GM23338 (cell line): Measurements from ENCODE around the gene DCBLD2. TPM values are rescaled to one million over a fixed set of nuclear protein-coding genes. Genes with fewer than 3 reads are reported as not detected.

ENCODE experiments used
- ATAC-seq: fragments of 200-7000 bp; cut with Tn5 transposase; 3 replicates; pipeline ENCODE4 v1.9.1; 2020
- DNase-seq: peaks from one replicate; pipeline ENCODE4 v3.0.0-alpha.2; 2015; ENCODE audit warnings: low spot score
- H2AFZ ChIP-seq: fragments of 200-600 bp; sonication (generic); 2 replicates; pipeline ENCODE4 v1.8.0; 2016; ENCODE audit warnings: antibody characterized with exemption, mild to moderate bottlenecking, moderate library complexity
- H3F3A ChIP-seq: fragments of 200-600 bp; sonication (generic); replicated peaks from 2 replicates; pipeline ENCODE4 v1.8.0; 2017; ENCODE audit warnings: antibody characterized with exemption, mixed run types, low read depth
- H3K27ac ChIP-seq: fragments of 200-600 bp; sonication (generic); 2 replicates; pipeline ENCODE4 v1.6.1; 2016; ENCODE audit warnings: low read depth
- H3K27me3 ChIP-seq: fragments of 200-600 bp; sonication (generic); 2 replicates; pipeline ENCODE4 v1.8.0; 2016; ENCODE audit warnings: mild to moderate bottlenecking, mixed run types, moderate library complexity; ENCODE audit not compliant: insufficient read depth
- H3K36me3 ChIP-seq: fragments of 200-600 bp; sonication (generic); 2 replicates; pipeline ENCODE4 v1.8.0; 2016; ENCODE audit warnings: mild to moderate bottlenecking; ENCODE audit not compliant: insufficient read depth
- H3K4me1 ChIP-seq: fragments of 200-600 bp; sonication (generic); 2 replicates; pipeline ENCODE4 v1.8.0; 2016; ENCODE audit warnings: mild to moderate bottlenecking, moderate library complexity; ENCODE audit not compliant: insufficient read depth
- H3K4me2 ChIP-seq: fragments of 200-600 bp; sonication (generic); 2 replicates; pipeline ENCODE4 v1.7.1; 2017; ENCODE audit warnings: mixed run types
- H3K4me3 ChIP-seq: fragments of 200-600 bp; sonication (generic); 2 replicates; pipeline ENCODE4 v1.6.1; 2016; ENCODE audit warnings: mixed run types
- H3K79me2 ChIP-seq: fragments of 200-600 bp; sonication (generic); replicated peaks from 2 replicates; pipeline ENCODE4 v1.8.0; 2017; ENCODE audit warnings: mild to moderate bottlenecking; ENCODE audit not compliant: insufficient read depth
- H3K9me2 ChIP-seq: fragments of 200-600 bp; sonication (generic); 2 replicates; pipeline ENCODE4 v1.8.0; 2017; ENCODE audit not compliant: insufficient read depth
- H4K20me1 ChIP-seq: fragments of 200-600 bp; sonication (generic); replicated peaks from 2 replicates; pipeline ENCODE4 v1.8.0; 2017; ENCODE audit warnings: mild to moderate bottlenecking; ENCODE audit not compliant: insufficient read depth
- H3K27ac Mint-ChIP-seq: 2 replicates; pipeline ENCODE4 v1.8.0; 2020; ENCODE audit warnings: inconsistent platforms, mild to moderate bottlenecking, moderate library complexity, mixed read lengths
- H3K27me3 Mint-ChIP-seq: 3 replicates; pipeline ENCODE4 v1.8.0; 2022; ENCODE audit warnings: low read depth, mild to moderate bottlenecking, moderate library complexity, mixed read lengths, inconsistent platforms; ENCODE audit not compliant: insufficient read depth, poor library complexity
- H3K36me3 Mint-ChIP-seq: 3 replicates; pipeline ENCODE4 v1.8.0; 2021; ENCODE audit warnings: low read depth, mild to moderate bottlenecking, inconsistent platforms, moderate library complexity, mixed read lengths
- H3K4me1 Mint-ChIP-seq: 3 replicates; pipeline ENCODE4 v1.8.0; 2020; ENCODE audit warnings: mild to moderate bottlenecking, inconsistent platforms, mixed read lengths
- H3K4me3 Mint-ChIP-seq: 3 replicates; pipeline ENCODE4 v1.8.0; 2021; ENCODE audit warnings: moderate library complexity, mild to moderate bottlenecking, inconsistent platforms, mixed read lengths
- H3K9me3 Mint-ChIP-seq: 3 replicates; pipeline ENCODE4 v1.8.0; 2020; ENCODE audit warnings: moderate library complexity, mild to moderate bottlenecking, inconsistent platforms, mixed read lengths
- EZH2phosphoT487 ChIP-seq: fragments of 200-600 bp; sonication (generic); IDR thresholded peaks from one replicate; pipeline ENCODE4 v1.8.1; 2018; ENCODE audit warnings: antibody characterized with exemption; ENCODE audit not compliant: unreplicated experiment
- JUNB ChIP-seq: IDR thresholded peaks from one replicate; pipeline ENCODE4 v1.6.1; 2016; ENCODE audit warnings: antibody characterized with exemption; ENCODE audit not compliant: unreplicated experiment
- NANOG ChIP-seq: IDR thresholded peaks from 2 replicates; pipeline ENCODE4 v1.6.1; 2016; ENCODE audit warnings: antibody characterized with exemption, borderline replicate concordance
- STAT1 ChIP-seq: IDR thresholded peaks from one replicate; pipeline ENCODE4 v1.6.1; 2016; ENCODE audit warnings: antibody characterized with exemption; ENCODE audit not compliant: unreplicated experiment
- ZNF114 ChIP-seq: fragments of 250-450 bp; sonication (Bioruptor Pico); IDR thresholded peaks from 2 replicates; pipeline ENCODE4 v1.5.0; 2020; ENCODE audit warnings: mild to moderate bottlenecking, moderate library complexity
- polyA plus RNA-seq: library from polyadenylated mRNA; unstranded; fragments of >200 nt; fragmentation: Nextera tagmentation; extraction: Ambion mirVana; gene quantifications from 2 replicates; pipeline ENCODE4 v1.2.1, GENCODE V29; 2016
- total RNA-seq: library from RNA; depleted of rRNA; stranded (reverse); fragments of >200 nt; shearing (Covaris generic); gene quantifications from 2 replicates; pipeline ENCODE4 v1.2.3, GENCODE V29; 2014
- TF ChIP-seq, protein P1 (sequence below), 2 experiments: fragments of 200-600 bp in 1 of 2; sonication (generic) in 1 of 2; conservative IDR thresholded peaks; 2 replicates each; pipeline versions ENCODE4 v1.5.1 to v1.6.1; 2016 to 2017; ENCODE audit warnings: antibody characterized with exemption in 2 of 2, low read depth in 2 of 2, mild to moderate bottlenecking in 2 of 2, moderate library complexity in 1 of 2
- TF ChIP-seq, protein P2 (sequence below): IDR thresholded peaks from one replicate; pipeline ENCODE4 v1.6.1; 2018; ENCODE audit warnings: antibody characterized with exemption; ENCODE audit not compliant: unreplicated experiment

The DCBLD2 gene
- total and polyA plus RNA-seq, 2 experiments from 2014 or later = 25.9 to 69.7 TPM

DNA sequence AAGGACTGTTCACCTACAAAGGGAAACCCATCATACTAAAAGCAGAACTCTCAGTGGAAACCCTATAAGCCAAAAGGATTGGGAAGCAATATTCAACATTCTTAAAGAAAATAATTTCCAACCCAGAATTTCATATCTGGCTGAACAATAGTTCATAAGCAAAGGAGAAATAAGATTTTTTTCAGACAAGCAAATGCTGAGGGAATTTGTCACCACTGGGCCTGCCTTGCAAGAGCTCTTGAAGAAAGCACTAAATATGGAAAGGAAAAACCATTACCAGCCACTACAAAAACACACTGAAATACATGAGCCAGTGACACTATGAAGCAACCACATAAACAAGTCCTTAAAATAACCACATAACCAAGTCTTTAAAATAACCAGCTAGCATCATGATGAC is 28.9 kb upstream of the DCBLD2 start:
- no peak overlapping the region for H3K4me3 Mint-ChIP-seq
- TF ChIP-seq JUNB (no peak), ZNF114 (CRISPR knock-in tag) (no peak), STAT1 (no peak), NANOG (no peak)
- TF ChIP-seq, protein P1, sequence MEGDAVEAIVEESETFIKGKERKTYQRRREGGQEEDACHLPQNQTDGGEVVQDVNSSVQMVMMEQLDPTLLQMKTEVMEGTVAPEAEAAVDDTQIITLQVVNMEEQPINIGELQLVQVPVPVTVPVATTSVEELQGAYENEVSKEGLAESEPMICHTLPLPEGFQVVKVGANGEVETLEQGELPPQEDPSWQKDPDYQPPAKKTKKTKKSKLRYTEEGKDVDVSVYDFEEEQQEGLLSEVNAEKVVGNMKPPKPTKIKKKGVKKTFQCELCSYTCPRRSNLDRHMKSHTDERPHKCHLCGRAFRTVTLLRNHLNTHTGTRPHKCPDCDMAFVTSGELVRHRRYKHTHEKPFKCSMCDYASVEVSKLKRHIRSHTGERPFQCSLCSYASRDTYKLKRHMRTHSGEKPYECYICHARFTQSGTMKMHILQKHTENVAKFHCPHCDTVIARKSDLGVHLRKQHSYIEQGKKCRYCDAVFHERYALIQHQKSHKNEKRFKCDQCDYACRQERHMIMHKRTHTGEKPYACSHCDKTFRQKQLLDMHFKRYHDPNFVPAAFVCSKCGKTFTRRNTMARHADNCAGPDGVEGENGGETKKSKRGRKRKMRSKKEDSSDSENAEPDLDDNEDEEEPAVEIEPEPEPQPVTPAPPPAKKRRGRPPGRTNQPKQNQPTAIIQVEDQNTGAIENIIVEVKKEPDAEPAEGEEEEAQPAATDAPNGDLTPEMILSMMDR (conservative IDR thresholded peaks at IDR 0.05; ENCODE audit: low read depth in 2 of 2) = no peak
- TF ChIP-seq, protein P2, sequence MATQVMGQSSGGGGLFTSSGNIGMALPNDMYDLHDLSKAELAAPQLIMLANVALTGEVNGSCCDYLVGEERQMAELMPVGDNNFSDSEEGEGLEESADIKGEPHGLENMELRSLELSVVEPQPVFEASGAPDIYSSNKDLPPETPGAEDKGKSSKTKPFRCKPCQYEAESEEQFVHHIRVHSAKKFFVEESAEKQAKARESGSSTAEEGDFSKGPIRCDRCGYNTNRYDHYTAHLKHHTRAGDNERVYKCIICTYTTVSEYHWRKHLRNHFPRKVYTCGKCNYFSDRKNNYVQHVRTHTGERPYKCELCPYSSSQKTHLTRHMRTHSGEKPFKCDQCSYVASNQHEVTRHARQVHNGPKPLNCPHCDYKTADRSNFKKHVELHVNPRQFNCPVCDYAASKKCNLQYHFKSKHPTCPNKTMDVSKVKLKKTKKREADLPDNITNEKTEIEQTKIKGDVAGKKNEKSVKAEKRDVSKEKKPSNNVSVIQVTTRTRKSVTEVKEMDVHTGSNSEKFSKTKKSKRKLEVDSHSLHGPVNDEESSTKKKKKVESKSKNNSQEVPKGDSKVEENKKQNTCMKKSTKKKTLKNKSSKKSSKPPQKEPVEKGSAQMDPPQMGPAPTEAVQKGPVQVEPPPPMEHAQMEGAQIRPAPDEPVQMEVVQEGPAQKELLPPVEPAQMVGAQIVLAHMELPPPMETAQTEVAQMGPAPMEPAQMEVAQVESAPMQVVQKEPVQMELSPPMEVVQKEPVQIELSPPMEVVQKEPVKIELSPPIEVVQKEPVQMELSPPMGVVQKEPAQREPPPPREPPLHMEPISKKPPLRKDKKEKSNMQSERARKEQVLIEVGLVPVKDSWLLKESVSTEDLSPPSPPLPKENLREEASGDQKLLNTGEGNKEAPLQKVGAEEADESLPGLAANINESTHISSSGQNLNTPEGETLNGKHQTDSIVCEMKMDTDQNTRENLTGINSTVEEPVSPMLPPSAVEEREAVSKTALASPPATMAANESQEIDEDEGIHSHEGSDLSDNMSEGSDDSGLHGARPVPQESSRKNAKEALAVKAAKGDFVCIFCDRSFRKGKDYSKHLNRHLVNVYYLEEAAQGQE = no peak
- Histone ChIP-seq H3K9me2 (no peaks in the 10 kb centered on the region; the same call in 1 of the 2 replicates), H2AFZ (no peak overlapping the region), H4K20me1 (no peaks in the 10 kb centered on the region), H3F3A (no peaks in the 10 kb centered on the region), H3K4me2 (no peak overlapping the region), H3K27me3 (no peaks in the 10 kb centered on the region), H3K4me1 (no peaks in the 10 kb centered on the region), H3K36me3 (no peaks in the 10 kb centered on the region), H3K4me3 (no peak overlapping the region), H3K27ac (no peak overlapping the region), H3K79me2 (no peaks in the 10 kb centered on the region)
- peaks cover 11% of the 10 kb centered on the region; the same call in 2 of the 3 replicates for H3K36me3 Mint-ChIP-seq
- DNase-seq (no peak), ATAC-seq (no peak)
- H3K9me3 Mint-ChIP-seq = peaks cover 22% of the 10 kb centered on the region
- no peaks in the 10 kb centered on the region for H3K4me1 Mint-ChIP-seq
- peaks cover 2% of the 10 kb centered on the region for H3K27me3 Mint-ChIP-seq
- no peak overlapping the region for H3K27ac Mint-ChIP-seq

DNA sequence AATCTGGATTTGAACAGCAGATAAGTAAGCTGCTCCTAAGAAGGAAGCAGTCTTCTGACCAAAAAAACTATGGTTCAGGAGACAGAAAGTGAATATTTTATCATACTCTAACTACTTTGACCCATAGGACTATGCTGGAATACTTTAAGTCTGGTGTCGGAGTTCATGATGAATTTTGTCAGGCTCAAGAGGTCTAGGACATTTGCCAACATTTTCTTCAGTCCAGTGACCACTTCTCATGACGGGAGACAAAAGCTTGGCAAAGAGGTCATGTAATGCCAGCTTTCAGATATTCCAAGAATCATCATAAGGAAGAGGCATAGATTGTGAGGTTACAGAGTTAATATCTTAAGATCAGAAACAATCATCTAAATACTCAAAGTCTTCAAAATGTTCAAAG is 20.5 kb upstream of the DCBLD2 start:
- DNase-seq (no peak), ATAC-seq (no peak)
- no peaks in the 10 kb centered on the region for H3K9me3 Mint-ChIP-seq
- no peaks in the 10 kb centered on the region for H3K36me3 Mint-ChIP-seq
- no peak overlapping the region for H3K4me3 Mint-ChIP-seq
- Histone ChIP-seq H4K20me1 (no peaks in the 10 kb centered on the region), H3K36me3 (no peaks in the 10 kb centered on the region), H3K4me1 (no peaks in the 10 kb centered on the region), H3K4me3 (no peak overlapping the region), H3K79me2 (no peaks in the 10 kb centered on the region), H3K9me2 (no peaks in the 10 kb centered on the region), H3K4me2 (no peak overlapping the region), H3F3A (no peaks in the 10 kb centered on the region), H3K27me3 (no peaks in the 10 kb centered on the region), H2AFZ (no peak overlapping the region), H3K27ac (no peak overlapping the region)
- TF ChIP-seq EZH2phosphoT487 = no peak
- no peaks in the 10 kb centered on the region for H3K4me1 Mint-ChIP-seq
- H3K27ac Mint-ChIP-seq = no peak overlapping the region
- peaks cover 3% of the 10 kb centered on the region for H3K27me3 Mint-ChIP-seq
